UCSD-AML1 (cell line): ENCODE results near the gene ZNF254.
"Not testable (repeated sequence)": the region's sequence is repeated elsewhere in the genome, so short reads cannot be mapped to it uniquely, and the experiment has no call there.

Experiments used
- DNase-seq: peaks from one replicate; lab custom pipeline; 2025; ENCODE audit not compliant: unreplicated experiment; lab: John Stamatoyannopoulos, UW

ZNF254 gene

DNA sequence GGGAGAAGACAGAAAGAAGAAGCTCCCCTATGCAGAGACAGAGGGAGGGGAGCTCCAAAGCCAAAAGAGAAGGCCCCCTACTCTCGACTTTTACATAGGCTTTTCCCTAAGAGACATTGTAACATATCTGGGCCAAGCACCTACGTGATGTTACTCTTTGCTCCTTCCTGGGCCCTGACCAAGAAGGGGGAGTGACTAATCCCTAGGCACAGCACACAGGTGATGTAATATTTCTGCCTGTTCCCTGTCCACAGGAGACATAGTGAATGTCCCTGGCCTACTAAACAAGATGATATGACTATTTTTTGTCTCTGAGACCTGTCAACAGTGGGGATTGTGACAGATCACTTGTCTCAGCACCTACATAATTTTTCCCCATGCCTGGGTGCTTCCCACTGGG, 15.9 kb upstream of the ZNF254 start:
- DNase-seq: no peak

- DNase-seq: no peak
Observed at GRCh38 chr19:24072720-24073119, 14.3 kb upstream of the ZNF254 start.

- no peak for DNase-seq
Observed at GRCh38 chr19:24073807-24074206, 13.2 kb upstream of the ZNF254 start.

DNA sequence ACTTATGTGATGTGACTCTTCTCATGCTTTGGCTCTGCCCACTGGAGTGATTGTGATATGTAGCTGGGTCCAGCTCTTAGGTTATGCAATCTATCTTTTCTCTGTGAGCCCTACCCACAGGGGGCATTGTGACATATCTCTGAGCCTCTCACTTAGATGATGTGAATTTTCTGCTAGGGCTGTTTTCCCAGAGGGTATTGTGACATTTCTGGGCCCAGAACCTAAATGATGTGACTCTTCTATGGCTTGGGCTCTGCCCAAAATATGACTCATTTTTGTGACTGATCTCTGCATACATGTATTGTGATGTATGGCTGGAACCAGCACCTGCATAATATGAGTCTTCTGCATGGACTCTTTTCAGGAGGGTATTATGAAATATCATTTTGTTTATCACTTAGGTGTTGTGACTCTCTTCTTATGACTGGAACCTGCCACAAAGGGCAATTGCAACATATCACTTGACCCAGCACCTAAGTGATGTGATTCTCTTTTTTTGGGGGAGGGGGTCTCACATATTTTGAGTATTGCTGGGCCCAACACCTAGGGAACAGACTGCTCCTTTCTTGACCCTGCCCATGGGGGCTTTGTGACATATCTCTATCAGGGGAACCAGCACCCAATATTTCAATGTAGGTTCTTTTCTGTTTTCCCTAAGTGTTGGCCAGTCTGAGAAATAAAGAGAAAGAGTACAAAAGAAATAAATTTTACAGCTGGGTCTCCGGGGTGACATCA, 12.1 kb upstream of the ZNF254 start:
- DNase-seq: no peak

- DNase-seq: not testable (repeated sequence)
Observed at GRCh38 chr19:24075530-24075929, 11.5 kb upstream of the ZNF254 start.

- DNase-seq: no peak
Observed at GRCh38 chr19:24078680-24079079, 8.3 kb upstream of the ZNF254 start.

GRCh38 chr19:24081056-24081455, 5.9 kb upstream of the ZNF254 start:
- DNase-seq: no peak

DNA sequence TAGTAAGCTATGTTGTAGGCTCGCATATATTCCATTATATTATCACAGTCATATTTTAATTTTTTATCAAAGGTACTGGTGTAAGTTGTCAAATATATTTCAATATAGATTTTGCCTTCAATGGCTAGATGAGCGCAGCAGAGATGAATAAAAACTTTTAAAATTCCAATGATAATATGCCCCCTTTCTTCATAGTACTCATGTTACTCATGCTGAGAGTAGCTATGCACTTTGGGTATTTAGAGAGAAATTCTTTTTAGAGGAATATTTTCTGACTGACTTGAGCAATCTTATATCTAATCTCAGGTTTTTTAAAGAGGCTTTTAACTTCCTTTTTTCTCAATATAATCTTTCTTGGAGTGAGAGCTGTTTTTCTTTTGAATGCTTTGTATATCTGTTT, 11.4 kb downstream of the ZNF254 start:
- no peak for DNase-seq

- no peak for DNase-seq
Observed at GRCh38 chr19:24099829-24100228, 12.8 kb downstream of the ZNF254 start.

- DNase-seq: not testable (repeated sequence)
Observed at GRCh38 chr19:24100597-24100996, 13.6 kb downstream of the ZNF254 start.

- DNase-seq: no peak
Observed at GRCh38 chr19:24101459-24102115, 14.6 kb downstream of the ZNF254 start.

DNA sequence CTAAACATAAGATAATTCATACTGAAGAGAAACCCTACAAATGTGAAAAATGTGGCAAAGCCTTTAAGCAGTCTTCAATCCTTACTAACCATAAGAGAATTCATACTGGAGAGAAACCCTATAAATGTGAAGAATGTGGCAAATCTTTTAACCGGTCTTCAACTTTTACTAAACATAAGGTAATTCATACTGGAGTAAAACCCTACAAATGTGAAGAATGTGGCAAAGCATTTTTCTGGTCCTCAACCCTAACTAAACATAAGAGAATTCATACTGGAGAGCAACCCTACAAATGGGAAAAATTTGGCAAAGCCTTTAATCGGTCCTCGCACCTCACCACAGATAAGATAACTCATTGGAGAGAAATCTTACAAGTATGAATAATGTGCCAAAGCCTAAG, 40.6 kb downstream of the ZNF254 start:
- no peak for DNase-seq

DNA sequence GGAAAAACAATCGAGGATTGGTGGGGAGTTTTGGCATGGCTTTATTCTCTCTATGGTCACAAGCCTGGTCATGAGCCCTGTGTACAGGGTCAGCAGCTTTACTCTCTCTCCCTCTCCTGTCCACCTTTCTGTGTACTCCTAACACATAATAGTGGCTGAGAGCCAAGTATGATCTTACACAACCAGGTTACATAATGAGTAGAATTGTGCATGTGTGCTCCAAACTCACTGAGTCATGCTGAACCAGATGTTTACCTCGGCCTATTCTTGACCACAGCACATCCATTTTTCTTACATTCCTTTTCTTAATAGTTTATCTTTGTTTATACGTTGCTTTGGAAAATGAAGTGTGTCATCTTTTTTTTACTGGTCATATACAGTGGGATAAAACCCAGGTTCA, 53.1 kb downstream of the ZNF254 start:
- DNase-seq: no peak

GRCh38 chr19:24140591-24140990, 53.6 kb downstream of the ZNF254 start:
- no peak for DNase-seq

DNA sequence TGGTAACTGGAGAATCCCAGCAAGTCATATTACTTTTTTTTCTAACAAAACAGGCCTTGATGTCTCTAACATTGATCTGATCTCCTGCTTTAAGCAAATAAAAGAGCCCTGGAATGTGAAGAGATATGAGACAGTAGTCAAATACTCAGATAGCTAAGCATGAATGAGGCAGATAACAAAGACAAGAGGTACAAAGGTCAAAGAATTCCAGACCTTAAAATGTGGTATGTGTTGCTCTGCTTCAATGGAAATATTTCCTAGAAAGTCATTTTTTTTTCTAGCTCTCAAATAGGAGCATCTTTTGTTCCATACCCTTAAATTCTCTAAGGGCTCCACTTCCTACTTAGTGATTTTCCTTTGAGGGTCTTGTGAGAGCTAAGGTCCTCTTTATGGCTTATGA, 54.6 kb downstream of the ZNF254 start:
- no peak for DNase-seq

GRCh38 chr19:24142771-24143170, 55.8 kb downstream of the ZNF254 start:
- DNase-seq: no peak

DNA sequence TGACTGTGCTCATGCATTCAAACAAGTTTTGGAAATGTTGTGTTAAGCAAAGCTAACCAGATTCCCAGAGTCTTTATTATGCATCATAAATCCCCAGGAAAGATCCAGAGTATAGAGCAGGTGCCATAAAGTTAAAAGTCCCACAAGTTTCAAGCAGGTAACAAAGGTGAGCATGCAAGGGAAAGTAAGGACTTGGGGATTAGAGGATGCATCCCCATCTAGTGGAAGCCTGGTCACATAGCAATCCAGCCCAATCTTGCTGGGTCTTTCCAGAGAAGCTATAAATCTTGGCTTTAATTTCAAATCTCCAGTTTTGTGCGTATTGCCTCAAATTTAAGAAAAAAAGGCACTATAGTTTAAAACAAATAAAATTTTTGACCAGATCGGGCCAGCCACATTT, 72.7 kb downstream of the ZNF254 start:
- DNase-seq: no peak

DNA sequence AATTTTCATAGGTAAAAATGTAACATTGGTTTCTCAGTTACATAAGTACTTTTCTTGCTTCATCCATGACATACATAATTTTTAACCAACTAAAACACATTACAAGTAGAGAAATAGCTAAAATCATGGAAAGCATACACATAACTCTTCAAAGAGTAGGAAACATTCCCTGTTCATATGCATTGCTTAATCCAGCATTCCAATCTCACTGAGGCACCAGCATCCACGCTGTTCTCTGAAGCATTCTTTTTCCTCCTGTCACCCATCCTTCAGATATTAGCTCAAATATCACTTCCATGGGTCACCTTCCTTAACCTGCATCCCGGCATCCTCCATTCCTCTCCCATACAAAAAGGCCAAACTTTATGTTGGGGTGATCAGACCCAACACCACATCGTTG, 79.1 kb downstream of the ZNF254 start:
- DNase-seq: no peak

- DNase-seq: no peak
Observed at GRCh38 chr19:24173882-24174281, 86.9 kb downstream of the ZNF254 start.

DNA sequence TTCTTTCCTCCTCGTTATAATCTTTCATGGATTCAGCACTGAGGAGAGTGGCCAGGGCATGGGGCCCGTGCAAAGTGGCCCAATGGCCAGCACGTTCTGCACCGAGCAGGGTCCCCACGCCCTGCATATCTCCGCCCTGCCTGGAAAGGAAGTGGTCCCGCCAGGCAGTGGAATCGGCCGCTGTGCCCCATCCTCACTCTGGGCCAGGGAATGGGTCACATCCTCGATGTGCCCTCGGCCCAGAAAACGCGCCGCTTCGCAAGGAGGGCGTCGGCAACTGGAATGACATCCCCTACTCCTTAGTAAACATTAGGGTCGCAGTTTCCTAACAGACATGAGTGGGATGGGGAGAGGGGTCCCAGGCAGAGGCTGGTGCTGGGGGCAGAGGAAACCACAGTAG, 90.7 kb downstream of the ZNF254 start:
- no peak for DNase-seq

DNA sequence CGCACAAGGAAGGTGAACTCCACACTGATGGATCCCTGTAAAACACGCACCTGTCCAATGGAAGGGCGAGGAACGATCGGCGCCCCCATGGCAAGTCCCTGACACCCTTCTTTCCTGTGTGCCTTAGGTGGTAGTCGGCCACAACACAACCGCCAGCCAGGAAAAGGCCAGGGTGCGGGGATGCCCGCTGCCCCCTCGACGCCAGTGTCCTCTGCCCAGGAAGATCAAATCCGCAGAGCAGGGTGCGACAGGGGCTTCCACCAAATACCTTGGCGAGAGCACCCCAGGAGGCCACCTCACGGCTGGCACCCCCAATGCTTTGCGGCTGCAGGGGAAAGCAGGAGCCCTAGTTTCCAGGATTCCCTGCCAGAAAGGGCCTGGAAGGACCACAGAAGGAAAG, 91.2 kb downstream of the ZNF254 start:
- no peak for DNase-seq
